GM18909 (cell line): ENCODE data around the gene TFF3.

Source experiments
- ATAC-seq: cut with Tn5 transposase; IDR thresholded peaks from one replicate; pipeline ENCODE4 v1.9.1; 2021; ENCODE audit warnings: mild to moderate bottlenecking; ENCODE audit not compliant: unreplicated experiment, poor library complexity

TFF3 gene

GRCh38 chr21:42324896-42325295 is 9.7 kb upstream of the TFF3 start:
- ATAC-seq = no peak

GRCh38 chr21:42321845-42322244 is 6.6 kb upstream of the TFF3 start:
- no peak for ATAC-seq

- ATAC-seq = no peak
Observed at GRCh38 chr21:42321231-42321630, 6.0 kb upstream of the TFF3 start.

GRCh38 chr21:42320791-42321190 is 5.6 kb upstream of the TFF3 start:
- no peak for ATAC-seq

- no peak for ATAC-seq
Observed at GRCh38 chr21:42319851-42320572, 4.8 kb upstream of the TFF3 start.

GRCh38 chr21:42319376-42319775 is 4.2 kb upstream of the TFF3 start:
- ATAC-seq = no peak

GRCh38 chr21:42317826-42318746 is 2.9 kb upstream of the TFF3 start:
- no peak for ATAC-seq

- no peak for ATAC-seq
Observed at GRCh38 chr21:42317341-42317741, 2.1 kb upstream of the TFF3 start.

- ATAC-seq = no peak
Observed at GRCh38 chr21:42316891-42317290, 1.7 kb upstream of the TFF3 start.

- ATAC-seq = no peak
Observed at GRCh38 chr21:42314616-42315295, 453 bp downstream of the TFF3 start.

- no peak for ATAC-seq
Observed at GRCh38 chr21:42313501-42313969, 1.7 kb downstream of the TFF3 start.

- no peak for ATAC-seq
Observed at GRCh38 chr21:42312626-42313104, 2.5 kb downstream of the TFF3 start.

- ATAC-seq = no peak
Observed at GRCh38 chr21:42311816-42312625, 3.2 kb downstream of the TFF3 start.

- ATAC-seq = no peak
Observed at GRCh38 chr21:42311160-42311559, 4.0 kb downstream of the TFF3 start.

- ATAC-seq = no peak
Observed at GRCh38 chr21:42310411-42311001, 4.7 kb downstream of the TFF3 start.

GRCh38 chr21:42309753-42310213 is 5.4 kb downstream of the TFF3 start:
- no peak for ATAC-seq

- no peak for ATAC-seq
Observed at GRCh38 chr21:42308914-42309752, 6.1 kb downstream of the TFF3 start.

GRCh38 chr21:42308161-42308913 is 6.9 kb downstream of the TFF3 start:
- ATAC-seq = no peak
